GM19023 (cell line): ENCODE results near the gene DAB1.

Experiments used
- ATAC-seq: cut with Tn5 transposase; IDR thresholded peaks from one replicate; pipeline ENCODE4 v1.9.1; 2021; ENCODE audit warnings: mild to moderate bottlenecking, moderate library complexity; ENCODE audit not compliant: unreplicated experiment

Gene DAB1

GRCh38 chr1:56965191-56965590 is 458.7 kb downstream of the DAB1 start:
- no peak for ATAC-seq

GRCh38 chr1:56964349-56965017 is 459.4 kb downstream of the DAB1 start:
- ATAC-seq = no peak

GRCh38 chr1:56963667-56964066 is 460.2 kb downstream of the DAB1 start:
- ATAC-seq = no peak

GRCh38 chr1:56961426-56961825 is 462.4 kb downstream of the DAB1 start:
- no peak for ATAC-seq

- ATAC-seq = no peak
Measured at GRCh38 chr1:56958526-56958925, 465.3 kb downstream of the DAB1 start.

- ATAC-seq = no peak
Measured at GRCh38 chr1:56957931-56958330, 465.9 kb downstream of the DAB1 start.

- ATAC-seq = no peak
Measured at GRCh38 chr1:56954664-56955063, 469.2 kb downstream of the DAB1 start.

GRCh38 chr1:56953386-56953785 is 470.5 kb downstream of the DAB1 start:
- ATAC-seq = no peak

- ATAC-seq = no peak
Measured at GRCh38 chr1:56952501-56952900, 471.4 kb downstream of the DAB1 start.

GRCh38 chr1:56948403-56949023 is 475.3 kb downstream of the DAB1 start:
- ATAC-seq = no peak
